NOMO-1 treated with dmso at 0.1 percent for 144 hours (cell line): ENCODE measurements around the gene TRMU.

Experiments
- DNase-seq: peaks from one replicate; lab custom pipeline; 2025; ENCODE audit not compliant: unreplicated experiment; lab: John Stamatoyannopoulos, UW

Gene TRMU

GRCh38 chr22:46355369-46355995 is 20.0 kb downstream of the TRMU start:
- peak; percentile 8 for DNase-seq

DNA sequence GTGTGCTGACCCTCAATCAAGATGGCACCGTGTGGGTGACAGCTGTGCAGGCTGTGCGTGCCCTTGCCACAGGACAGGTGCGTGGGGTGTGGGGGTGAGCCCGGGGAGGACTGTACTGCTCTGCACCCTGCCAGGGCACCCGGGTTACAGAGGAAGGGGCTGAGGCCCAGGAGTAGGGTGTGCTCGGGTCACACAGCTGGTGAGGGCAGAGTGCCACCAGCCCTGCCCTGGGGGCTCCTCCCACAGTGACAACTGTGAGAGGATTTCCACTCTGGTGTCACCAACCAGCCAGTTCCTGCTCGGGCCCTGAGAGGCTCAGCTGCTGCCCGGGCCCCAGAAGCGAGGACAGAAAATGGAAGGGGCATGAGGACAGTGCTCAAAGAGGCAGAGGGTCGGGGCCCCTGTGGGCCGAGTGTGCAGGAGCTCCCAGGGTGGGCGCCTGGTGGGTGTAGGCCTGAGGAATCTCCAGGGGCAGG is 20.5 kb downstream of the TRMU start:
- DNase-seq, result no peak

- no peak for DNase-seq
These were observed 21.3 kb downstream of the TRMU start for GRCh38 chr22:46356496-46357480.

DNA sequence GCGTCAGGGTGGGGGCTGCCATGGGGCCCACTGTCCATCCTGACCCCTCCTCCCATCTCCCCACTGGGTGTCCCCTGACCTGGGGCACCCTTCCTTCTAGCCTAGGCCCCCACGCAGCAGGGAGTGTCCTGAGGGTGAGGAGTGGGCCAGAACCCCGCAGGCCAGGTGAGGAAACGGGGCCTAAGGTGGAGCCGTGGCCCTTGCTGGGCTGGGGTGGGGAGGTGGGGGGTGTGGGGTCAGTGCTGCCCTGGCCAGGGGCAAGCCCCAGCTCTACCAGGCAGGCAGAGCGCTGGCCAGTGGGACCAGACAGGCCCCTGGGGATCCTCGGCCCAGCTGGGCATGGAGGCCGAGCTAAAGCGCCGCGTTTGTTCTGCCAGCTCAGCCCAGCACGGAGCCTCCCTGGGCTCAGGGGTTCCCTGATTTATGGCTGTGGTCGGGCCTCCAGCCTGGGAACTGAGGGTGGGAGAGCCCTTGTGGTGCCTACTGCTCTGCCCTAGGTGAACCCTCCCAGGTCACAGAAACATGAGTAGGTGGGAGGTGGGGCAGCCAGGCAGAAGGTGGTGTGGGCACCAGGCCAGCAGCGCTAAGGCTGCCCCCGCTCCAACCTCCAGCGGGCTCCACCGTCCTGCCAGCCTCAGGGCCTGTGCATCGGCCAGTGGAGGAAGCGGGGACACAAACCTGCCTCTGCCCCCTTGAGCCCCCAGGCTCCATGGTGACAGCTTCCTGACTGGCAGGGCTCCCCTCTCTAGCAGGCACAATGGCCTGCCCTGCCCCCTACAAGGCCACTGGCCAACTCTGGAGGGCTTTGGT is 22.4 kb downstream of the TRMU start:
- DNase-seq, result no peak

DNA sequence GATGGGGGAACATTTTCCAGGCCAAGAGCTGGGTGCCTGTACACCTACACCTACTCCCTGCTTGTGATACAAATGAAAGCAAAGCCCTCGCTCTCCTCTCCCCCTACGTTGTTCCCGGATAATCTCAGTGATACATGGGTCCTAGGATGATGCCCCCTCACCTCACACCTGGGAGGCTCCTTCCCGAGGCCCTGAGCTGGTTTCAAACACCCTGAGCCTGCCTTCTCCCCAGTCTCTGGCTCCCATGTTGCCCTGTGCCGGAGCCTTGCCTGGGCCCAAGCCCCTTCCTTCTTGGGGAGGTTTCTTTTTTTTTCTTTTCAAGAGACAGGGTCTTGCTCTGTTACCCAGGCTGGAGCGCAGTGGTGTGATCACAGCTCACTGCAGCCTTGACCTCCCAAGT is 23.3 kb downstream of the TRMU start:
- no peak for DNase-seq

GRCh38 chr22:46359362-46359761 is 23.8 kb downstream of the TRMU start:
- DNase-seq, result no peak

GRCh38 chr22:46360097-46360496 is 24.6 kb downstream of the TRMU start:
- no peak for DNase-seq

DNA sequence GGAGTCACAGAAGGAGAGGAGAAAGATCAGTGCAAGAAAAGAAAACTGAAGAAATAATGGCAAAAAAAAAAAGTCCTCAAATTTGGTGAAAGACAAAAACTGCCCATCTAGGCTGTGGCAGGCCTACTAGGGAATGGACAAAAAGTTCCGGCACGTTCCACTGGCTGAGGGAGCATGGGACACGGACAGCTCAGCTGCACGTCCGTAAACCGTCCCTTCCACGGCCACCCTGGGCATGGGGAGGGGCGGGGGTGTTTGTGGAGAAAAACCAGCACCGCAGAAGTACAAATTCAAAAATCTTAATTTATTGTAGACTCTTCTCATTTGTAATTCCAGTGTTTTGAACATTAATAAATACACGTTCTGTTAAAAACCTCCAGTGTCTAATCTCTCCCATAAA is 25.4 kb downstream of the TRMU start:
- DNase-seq, result no peak

DNA sequence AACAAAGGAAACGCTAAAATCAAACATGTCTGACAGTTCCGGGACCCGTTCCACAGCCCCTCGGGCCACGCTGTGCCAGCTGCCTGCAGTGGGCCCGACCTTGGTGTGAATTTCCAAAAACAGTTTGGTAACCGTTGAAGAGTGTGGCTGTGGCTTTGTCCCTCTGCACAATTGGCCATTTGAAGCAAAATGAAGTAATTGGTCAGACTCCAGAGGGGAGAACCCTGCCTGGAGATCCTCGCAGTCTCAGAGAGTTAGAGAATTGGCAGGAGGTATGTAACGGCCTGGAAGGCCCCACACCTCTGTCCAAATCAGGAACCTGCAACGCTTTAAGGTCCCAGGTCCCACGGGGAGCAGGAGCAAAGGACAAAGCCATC is 26.3 kb downstream of the TRMU start:
- DNase-seq, result no peak

DNA sequence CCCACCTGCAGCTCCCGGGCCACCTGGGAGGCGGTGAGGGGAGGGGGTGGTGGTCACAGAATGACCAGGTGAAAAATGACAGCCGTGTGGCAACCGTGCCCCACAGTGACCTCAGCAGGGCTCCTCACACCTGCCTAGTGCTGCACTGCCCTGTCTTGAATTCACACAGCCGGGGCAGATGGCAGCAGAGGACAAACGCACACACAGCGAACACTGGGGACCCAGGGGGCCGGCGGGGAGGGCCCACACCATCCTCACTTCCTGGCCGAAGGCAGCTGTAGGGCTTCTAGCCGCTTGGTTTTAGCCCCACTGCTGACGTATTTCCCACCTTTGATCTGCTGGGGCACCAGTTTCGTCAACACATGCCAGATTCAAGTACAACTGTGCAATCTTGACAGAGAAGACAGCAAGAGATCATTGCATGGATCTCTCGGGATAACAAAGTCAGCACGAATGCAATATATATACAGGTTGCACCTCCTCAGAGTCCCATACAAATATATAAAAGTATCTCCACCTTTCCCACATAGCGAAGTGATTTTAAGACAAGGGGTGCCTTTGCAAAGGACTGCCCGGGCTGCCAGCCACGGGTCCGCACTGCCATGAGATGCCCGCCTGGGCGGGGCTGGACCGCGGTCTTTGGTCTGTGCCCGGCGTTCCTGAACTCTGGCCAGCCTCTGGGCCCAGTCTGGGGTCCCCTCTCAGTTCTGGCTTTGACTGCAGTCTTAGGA is 26.9 kb downstream of the TRMU start:
- DNase-seq, result no peak

DNA sequence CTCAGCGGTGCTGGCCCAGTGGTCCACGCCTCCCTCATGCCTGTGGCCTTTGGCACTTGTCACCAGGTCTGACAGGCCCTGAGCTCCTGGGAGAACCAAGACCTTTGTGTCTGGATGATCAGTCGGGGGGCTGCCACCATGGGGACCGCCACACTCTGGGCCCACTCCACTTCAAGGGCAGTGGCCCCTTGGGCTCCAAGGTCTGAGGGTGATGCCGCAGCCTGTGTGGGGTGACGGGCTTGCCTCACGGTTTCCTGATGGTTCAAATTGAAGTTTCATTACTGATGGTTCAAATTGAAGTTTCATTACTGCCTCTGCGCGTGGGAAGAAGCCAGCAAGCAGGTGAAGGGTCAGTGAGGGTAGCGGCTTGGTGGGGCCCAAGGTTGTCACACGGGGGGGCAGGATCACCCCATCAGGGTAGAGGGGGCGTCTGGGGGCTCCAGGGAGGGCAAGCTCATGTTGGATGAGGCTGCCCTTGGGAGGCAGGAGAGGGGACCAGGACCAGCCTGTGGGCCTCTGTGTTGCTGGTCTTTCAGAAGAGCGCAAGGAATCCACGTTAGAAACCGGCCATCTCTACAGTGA is 27.5 kb downstream of the TRMU start:
- DNase-seq, result no peak

GRCh38 chr22:46363611-46364321 is 28.3 kb downstream of the TRMU start:
- DNase-seq, result no peak

- no peak for DNase-seq
These were observed 29.0 kb downstream of the TRMU start for GRCh38 chr22:46364341-46365165.

GRCh38 chr22:46365166-46365624 is 29.7 kb downstream of the TRMU start:
- DNase-seq, result no peak

GRCh38 chr22:46366327-46366731 is 30.8 kb downstream of the TRMU start:
- DNase-seq, result no peak

DNA sequence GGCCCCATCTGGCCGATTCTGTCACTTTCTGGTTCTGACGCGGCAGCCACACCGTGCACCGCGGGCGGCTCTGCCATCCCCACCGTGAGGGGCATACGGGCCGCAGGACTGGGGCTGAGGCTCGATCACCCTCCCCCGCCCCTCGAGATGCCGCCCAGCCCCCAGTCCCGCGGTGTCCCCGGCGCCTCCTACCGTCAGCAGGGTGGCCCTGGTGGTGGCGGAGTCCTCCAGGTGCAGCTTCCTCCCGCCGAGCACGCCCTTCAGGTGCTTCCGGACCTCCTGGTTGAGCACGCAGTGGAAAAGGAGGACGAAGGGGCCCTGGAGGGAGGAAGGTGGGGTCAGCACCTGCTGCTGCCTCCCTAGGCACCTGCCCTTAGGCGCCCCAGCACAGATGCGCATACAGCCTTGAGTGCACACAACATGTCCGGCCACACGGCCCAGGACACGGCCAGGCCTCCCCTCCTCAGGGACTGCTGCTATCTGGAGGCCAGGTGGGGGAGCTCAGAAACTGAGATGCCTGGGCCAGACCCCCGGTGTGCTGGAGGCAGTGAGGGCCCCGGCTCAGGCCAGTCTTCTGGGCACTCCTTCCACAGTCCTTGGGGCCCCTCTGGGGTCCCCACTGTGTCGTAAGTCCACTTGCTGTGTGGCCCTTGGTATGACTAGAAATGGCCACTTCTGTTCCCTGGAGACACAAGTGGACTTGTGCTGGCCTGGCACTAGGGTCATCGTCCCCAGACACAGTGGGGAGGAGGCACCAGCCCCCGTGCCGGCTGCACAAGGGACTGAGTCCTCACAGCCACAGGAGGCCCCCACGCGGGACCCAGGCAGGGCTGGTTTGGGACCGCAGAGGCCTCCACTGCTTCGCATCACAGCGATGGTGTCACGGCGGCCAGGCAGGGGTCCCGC is 31.5 kb downstream of the TRMU start:
- DNase-seq, result no peak

DNA sequence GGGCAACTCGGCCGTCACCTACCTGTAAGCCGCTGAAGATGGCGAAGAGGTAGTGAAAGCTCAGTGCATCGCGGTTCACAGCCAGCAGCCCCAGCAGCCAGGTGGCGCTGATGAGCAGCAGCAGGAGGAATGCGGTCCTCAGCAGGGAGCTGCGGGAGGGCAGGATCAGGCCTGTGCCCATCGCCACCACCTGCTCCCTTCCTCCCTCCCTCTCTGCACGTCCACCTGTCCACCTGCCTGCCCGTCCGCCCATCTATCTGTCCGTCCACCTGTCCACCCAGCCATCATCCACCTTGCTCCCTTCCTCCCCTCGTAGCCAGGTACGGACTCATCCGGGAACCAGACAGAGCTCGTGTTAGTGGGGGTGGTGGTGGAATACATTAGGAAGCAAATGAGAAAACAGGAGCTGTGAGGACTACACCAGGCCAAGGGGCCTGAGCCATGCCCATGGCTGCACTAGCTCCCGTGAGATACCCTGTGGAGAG is 32.2 kb downstream of the TRMU start:
- peak; percentile 20 for DNase-seq

DNA sequence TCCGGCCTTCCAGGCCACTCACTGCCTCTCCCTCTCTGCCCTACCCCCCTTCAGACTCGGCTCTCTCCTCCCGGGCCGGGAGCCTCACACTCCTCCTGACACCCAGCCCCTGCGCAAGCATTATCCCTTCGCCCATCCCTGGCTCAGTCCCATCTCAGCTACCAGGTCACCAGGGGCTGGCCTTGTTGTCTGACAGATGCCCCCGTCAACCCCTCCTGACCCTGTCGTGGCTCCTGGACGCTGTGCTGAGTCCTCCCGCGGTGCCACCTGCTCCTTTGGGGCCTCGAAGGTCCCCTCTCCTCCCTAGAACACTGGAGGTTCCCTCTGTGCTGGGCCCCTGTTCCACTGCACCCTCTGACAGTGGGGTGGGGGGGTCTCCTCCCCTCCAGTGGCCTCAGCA is 32.9 kb downstream of the TRMU start:
- no peak for DNase-seq
